ENCODE results near the gene SBF2.
"Not testable (repeated sequence)": the region's sequence is repeated elsewhere in the genome, so short reads cannot be mapped to it uniquely, and the experiment has no call there.

DNA sequence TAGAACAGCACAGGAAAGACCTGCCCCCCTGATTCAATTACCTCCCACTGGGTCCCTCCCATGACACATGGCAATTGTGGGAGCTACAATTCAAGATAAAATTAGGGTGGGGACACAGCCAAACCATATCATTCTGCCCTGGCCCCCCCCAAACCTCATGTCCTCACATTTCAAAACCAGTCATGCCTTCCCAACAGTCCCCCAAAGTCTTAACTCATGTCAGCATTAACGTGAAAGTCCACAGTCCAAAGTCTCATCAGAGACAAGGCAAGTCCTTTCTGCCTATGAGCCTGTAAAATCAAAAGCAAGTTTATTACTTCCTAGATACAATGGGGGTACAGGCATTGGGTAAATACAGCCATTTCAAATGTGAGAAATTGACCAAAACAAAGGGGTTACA is 159.8 kb downstream of the SBF2 start:
- TF ChIP-seq, protein P1, sequence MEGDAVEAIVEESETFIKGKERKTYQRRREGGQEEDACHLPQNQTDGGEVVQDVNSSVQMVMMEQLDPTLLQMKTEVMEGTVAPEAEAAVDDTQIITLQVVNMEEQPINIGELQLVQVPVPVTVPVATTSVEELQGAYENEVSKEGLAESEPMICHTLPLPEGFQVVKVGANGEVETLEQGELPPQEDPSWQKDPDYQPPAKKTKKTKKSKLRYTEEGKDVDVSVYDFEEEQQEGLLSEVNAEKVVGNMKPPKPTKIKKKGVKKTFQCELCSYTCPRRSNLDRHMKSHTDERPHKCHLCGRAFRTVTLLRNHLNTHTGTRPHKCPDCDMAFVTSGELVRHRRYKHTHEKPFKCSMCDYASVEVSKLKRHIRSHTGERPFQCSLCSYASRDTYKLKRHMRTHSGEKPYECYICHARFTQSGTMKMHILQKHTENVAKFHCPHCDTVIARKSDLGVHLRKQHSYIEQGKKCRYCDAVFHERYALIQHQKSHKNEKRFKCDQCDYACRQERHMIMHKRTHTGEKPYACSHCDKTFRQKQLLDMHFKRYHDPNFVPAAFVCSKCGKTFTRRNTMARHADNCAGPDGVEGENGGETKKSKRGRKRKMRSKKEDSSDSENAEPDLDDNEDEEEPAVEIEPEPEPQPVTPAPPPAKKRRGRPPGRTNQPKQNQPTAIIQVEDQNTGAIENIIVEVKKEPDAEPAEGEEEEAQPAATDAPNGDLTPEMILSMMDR (IDR thresholded peaks at IDR 0.05; ENCODE audit: poor library complexity, severe bottlenecking): not testable (repeated sequence)
- TF ChIP-seq EZH2 (IDR thresholded peaks at IDR 0.05; ENCODE audit: borderline replicate concordance, insufficient read depth, low read length, poor library complexity, severe bottlenecking); SMC3 (conservative IDR thresholded peaks at IDR 0.05; ENCODE audit: poor library complexity); REST (IDR thresholded peaks at IDR 0.05; ENCODE audit: borderline replicate concordance); POLR2AphosphoS5 (IDR thresholded peaks at IDR 0.05): not testable (repeated sequence)
